ENCODE data around the gene ENPP7.

DNA sequence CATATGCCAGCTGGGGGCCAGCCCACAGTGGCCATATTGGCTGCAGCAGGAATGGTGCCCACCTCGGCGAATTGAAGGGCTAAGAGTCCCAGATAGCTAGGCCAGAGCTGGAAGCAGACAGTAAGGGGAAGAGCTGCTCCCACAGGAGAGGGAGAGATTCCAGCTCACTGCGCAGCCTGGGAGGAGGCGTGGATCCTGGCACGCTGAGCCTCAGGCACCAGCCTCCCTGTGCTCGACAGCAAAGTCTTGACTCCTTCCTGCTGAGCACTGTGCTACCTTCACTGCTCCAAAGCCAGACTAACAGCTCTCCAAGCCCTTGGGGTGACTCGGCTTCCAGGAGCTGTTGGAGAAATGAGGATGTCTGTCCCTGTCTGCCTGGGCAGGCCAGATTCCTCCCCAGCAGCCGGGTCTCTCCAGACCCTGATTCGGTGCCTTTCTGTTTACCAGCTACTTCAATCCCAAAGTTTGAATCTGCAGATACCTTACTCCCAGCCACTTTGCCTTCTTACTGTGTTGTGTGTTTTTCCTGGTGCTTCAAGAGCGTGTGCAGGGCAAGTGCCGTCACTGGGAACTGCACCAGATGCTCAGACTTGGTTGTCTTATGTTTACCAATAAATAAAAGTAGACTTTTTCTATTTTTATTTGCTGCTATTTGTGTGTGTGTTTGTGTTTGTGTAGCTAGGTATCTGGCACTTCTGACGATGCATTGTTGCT, 56.3 kb downstream of the ENPP7 start:
- TF ChIP-seq, protein P1, sequence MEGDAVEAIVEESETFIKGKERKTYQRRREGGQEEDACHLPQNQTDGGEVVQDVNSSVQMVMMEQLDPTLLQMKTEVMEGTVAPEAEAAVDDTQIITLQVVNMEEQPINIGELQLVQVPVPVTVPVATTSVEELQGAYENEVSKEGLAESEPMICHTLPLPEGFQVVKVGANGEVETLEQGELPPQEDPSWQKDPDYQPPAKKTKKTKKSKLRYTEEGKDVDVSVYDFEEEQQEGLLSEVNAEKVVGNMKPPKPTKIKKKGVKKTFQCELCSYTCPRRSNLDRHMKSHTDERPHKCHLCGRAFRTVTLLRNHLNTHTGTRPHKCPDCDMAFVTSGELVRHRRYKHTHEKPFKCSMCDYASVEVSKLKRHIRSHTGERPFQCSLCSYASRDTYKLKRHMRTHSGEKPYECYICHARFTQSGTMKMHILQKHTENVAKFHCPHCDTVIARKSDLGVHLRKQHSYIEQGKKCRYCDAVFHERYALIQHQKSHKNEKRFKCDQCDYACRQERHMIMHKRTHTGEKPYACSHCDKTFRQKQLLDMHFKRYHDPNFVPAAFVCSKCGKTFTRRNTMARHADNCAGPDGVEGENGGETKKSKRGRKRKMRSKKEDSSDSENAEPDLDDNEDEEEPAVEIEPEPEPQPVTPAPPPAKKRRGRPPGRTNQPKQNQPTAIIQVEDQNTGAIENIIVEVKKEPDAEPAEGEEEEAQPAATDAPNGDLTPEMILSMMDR (IDR thresholded peaks at IDR 0.05 in 8 of 11, conservative IDR thresholded peaks at IDR 0.05 in 3 of 11): no peak
- TF ChIP-seq POLR2A (IDR thresholded peaks at IDR 0.05): no peak
- no peak for TF ChIP-seq POLR2AphosphoS5 (IDR thresholded peaks at IDR 0.05)

Measured in spleen (tissue), 7 donors.